GM12878 (cell line): Measurements from ENCODE around the gene NID1. TPM values are rescaled to one million over a fixed set of nuclear protein-coding genes. Genes with fewer than 3 reads are reported as not detected.

Experiments used
- ATAC-seq: fragments of 200-7000 bp; cut with Tn5 transposase; 3 replicates; pipeline ENCODE4 v1.9.1; 2020; ENCODE audit warnings: mild to moderate bottlenecking, moderate library complexity
- BruUV-seq: library from RNA; stranded (reverse); fragments of 400-500 nt; replicated peaks from 2 replicates; lab custom pipeline; 2021; lab: Mats Ljungman, UMichigan
- CTCF ChIA-PET: fragments of 300-600 bp; sonication (Branson Sonifier 250); formaldehyde crosslinking; extraction: SDS; loops from one replicate; lab custom pipeline; 2021; ENCODE audit warnings: inconsistent platforms; lab: Yijun Ruan, JAX
- POLR2A ChIA-PET: fragments of 350-600 bp; formaldehyde crosslinking; extraction: SDS; loops from one replicate; lab custom pipeline; 2021; ENCODE audit warnings: inconsistent platforms; lab: Charles Lee
- RAD21 ChIA-PET: fragments of 300-600 bp; sonication (Branson Sonifier 250); formaldehyde crosslinking; loops from one replicate; lab custom pipeline; 2023; ENCODE audit warnings: antibody characterized with exemption; ENCODE audit not compliant: unreplicated experiment; lab: Charles Lee
- SMC1A ChIA-PET: fragments of 300-600 bp; sonication (Branson Sonifier 250); formaldehyde crosslinking; loops from one replicate; lab custom pipeline; 2023; ENCODE audit not compliant: unreplicated experiment, uncharacterized antibody; lab: Charles Lee
- DNase-seq: peaks from one replicate; pipeline ENCODE4 v3.0.0-alpha.2; 2011; ENCODE audit warnings: low read depth, low spot score
- FAIRE-seq: peaks from 3 replicates; lab custom pipeline; 2011; peaks lifted over from hg19 to GRCh38; lab: Jason Lieb, UNC
- H2AFZ ChIP-seq: 2 replicates; pipeline ENCODE4 v1.6.0; 2011; ENCODE audit warnings: low read depth, low read length, control low read depth; ENCODE audit not compliant: control insufficient read depth
- H3K27ac ChIP-seq: 2 replicates; pipeline ENCODE4 v1.5.1; 2011; ENCODE audit warnings: control low read depth; ENCODE audit not compliant: control insufficient read depth, insufficient read depth
- H3K27me3 ChIP-seq, 2 experiments: replicated peaks in 1 of 2; 2 replicates each; pipeline versions ENCODE4 v1.6.0 to v1.6.1; 2011; ENCODE audit warnings: low read length in 1 of 2; ENCODE audit not compliant: control insufficient read depth in 2 of 2, insufficient read depth in 2 of 2
- H3K36me3 ChIP-seq, 2 experiments: 2 replicates each; pipeline ENCODE4 v1.5.1; 2011; ENCODE audit warnings: low read length in 1 of 2; ENCODE audit not compliant: control insufficient read depth in 2 of 2, insufficient read depth in 2 of 2
- H3K4me1 ChIP-seq: 2 replicates; pipeline ENCODE4 v1.6.1; 2011; ENCODE audit warnings: mild to moderate bottlenecking, low read length, moderate library complexity, mixed read lengths; ENCODE audit not compliant: control insufficient read depth, insufficient read depth
- H3K4me2 ChIP-seq: 2 replicates; pipeline ENCODE4 v1.6.0; 2011; ENCODE audit warnings: control low read depth; ENCODE audit not compliant: control insufficient read depth, insufficient read depth
- H3K4me3 ChIP-seq: fragments of 200-600 bp; sonication (generic); 2 replicates; pipeline ENCODE4 v1.5.1; 2016
- H3K79me2 ChIP-seq: 2 replicates; pipeline ENCODE4 v1.6.0; 2011; ENCODE audit warnings: low read length; ENCODE audit not compliant: control insufficient read depth, insufficient read depth
- H3K9ac ChIP-seq: 2 replicates; pipeline ENCODE4 v1.8.0; 2011; ENCODE audit warnings: low read length, control low read depth, mixed read lengths; ENCODE audit not compliant: control insufficient read depth, insufficient read depth
- H3K9me3 ChIP-seq: replicated peaks from 3 replicates; pipeline ENCODE4 v1.5.1; 2011; ENCODE audit warnings: mild to moderate bottlenecking, low read length; ENCODE audit not compliant: control insufficient read depth, insufficient read depth
- H4K20me1 ChIP-seq: 2 replicates; pipeline ENCODE4 v1.6.0; 2011; ENCODE audit not compliant: control insufficient read depth, insufficient read depth
- CHD4 ChIP-seq: fragments of 200-600 bp; sonication (generic); IDR thresholded peaks from 2 replicates; pipeline ENCODE4 v1.6.1; 2016; ENCODE audit warnings: mild to moderate bottlenecking
- FOS ChIP-seq: IDR thresholded peaks from 3 replicates; pipeline ENCODE4 v1.6.1; 2011; ENCODE audit warnings: borderline replicate concordance; ENCODE audit not compliant: insufficient read length; ENCODE audit errors: extremely low read depth
- IKZF1 ChIP-seq: fragments of 450-650 bp; conservative IDR thresholded peaks from 2 replicates; pipeline ENCODE4 v1.6.1; 2017; ENCODE audit warnings: antibody characterized with exemption, mild to moderate bottlenecking
- NFIC ChIP-seq: IDR thresholded peaks from 2 replicates; pipeline ENCODE4 v1.6.1; 2012; ENCODE audit warnings: low read depth, mild to moderate bottlenecking, inconsistent platforms, low read length, moderate library complexity
- NFYB ChIP-seq: IDR thresholded peaks from 2 replicates; pipeline ENCODE4 v1.6.1; 2011; ENCODE audit warnings: low read depth, mild to moderate bottlenecking, low read length, improper control_type of control experiment, moderate library complexity; ENCODE audit not compliant: insufficient read depth
- PML ChIP-seq: IDR thresholded peaks from 2 replicates; pipeline ENCODE4 v1.6.1; 2012; ENCODE audit warnings: low read length, inconsistent platforms
- POLR2AphosphoS2 ChIP-seq: IDR thresholded peaks from 2 replicates; pipeline ENCODE4 v1.6.1; 2011; ENCODE audit warnings: low read depth, mild to moderate bottlenecking, low read length, improper control_type of control experiment, moderate library complexity
- RFX5 ChIP-seq: IDR thresholded peaks from 2 replicates; pipeline ENCODE4 v1.6.1; 2011; ENCODE audit warnings: low read depth, low read length, improper control_type of control experiment
- WGBS: methylation state at CpG from one replicate; pipeline ENCODE4 v1.1.6; 2016; ENCODE audit warnings: low lambda C conversion rate; ENCODE audit not compliant: insufficient replicate concordance, insufficient coverage; ENCODE audit errors: missing lambda C conversion rate; 5-methylcytosine and 5-hydroxymethylcytosine counted together
- in situ Hi-C: fragments of 300-500 bp; cut with MboI; formaldehyde crosslinking; loops from 9 replicates; pipeline ENCODE4 v1.14.3; 2018; ENCODE audit warnings: mixed read lengths
- intact Hi-C: fragments of 100-400 bp; cut with micrococcal nuclease; formaldehyde crosslinking; loops from one replicate; pipeline ENCODE4 v1.14.2; 2022; ENCODE audit not compliant: unreplicated experiment
- polyA plus RNA-seq, 11 experiments: library from polyadenylated mRNA; depleted of rRNA in 4 of 11; unstranded in 6 of 11; stranded (reverse) in 5 of 11; fragments of >200 nt; fragmentation: Nextera tagmentation in 4 of 11; fragmentation: Illumina TruSeq in 1 of 11; extraction: Ambion mirVana in 4 of 11; extraction: Trizol in 1 of 11; gene quantifications; 1 replicate in 1 of 11; 2 replicates in 10 of 11; pipeline versions ENCODE4 v1.2.1 to v1.2.3, GENCODE V29; 2011 to 2016; ENCODE audit warnings: inconsistent platforms in 2 of 11, missing spikeins in 2 of 11, low read depth in 1 of 11
- total RNA-seq, 4 experiments: library from RNA; depleted of rRNA in 3 of 4; stranded (reverse); fragments of >200 nt in 3 of 4; fragmentation: Illumina TruSeq in 1 of 4; extraction: Trizol in 1 of 4; gene quantifications; 2 replicates each; pipeline versions ENCODE4 v1.2.1 to v1.2.3, GENCODE V29; 2013 to 2021
- TF ChIP-seq, protein P1 (sequence below): fragments of 450-650 bp; IDR thresholded peaks from 2 replicates; pipeline ENCODE4 v1.6.1; 2016; ENCODE audit warnings: mild to moderate bottlenecking
- TF ChIP-seq, protein P2 (sequence below): fragments of 450-650 bp; IDR thresholded peaks from 2 replicates; pipeline ENCODE4 v1.6.1; 2014; ENCODE audit warnings: mild to moderate bottlenecking
- TF ChIP-seq, protein P3 (sequence below): IDR thresholded peaks from 2 replicates; pipeline ENCODE4 v1.6.1; 2011; ENCODE audit warnings: low read depth, mild to moderate bottlenecking, low read length, moderate library complexity, borderline replicate concordance; ENCODE audit errors: extremely low read depth
- TF ChIP-seq, protein P4 (sequence below): IDR thresholded peaks from 2 replicates; pipeline ENCODE4 v1.6.1; 2012; ENCODE audit warnings: low read depth, low read length, improper control_type of control experiment

Gene NID1
- total and polyA plus RNA-seq, 10 of the 15 experiments (the other 5 are each of a cell fraction or from before 2014, with no cell fraction given): 4.2 to 25.7 (median 11.3) TPM

DNA sequence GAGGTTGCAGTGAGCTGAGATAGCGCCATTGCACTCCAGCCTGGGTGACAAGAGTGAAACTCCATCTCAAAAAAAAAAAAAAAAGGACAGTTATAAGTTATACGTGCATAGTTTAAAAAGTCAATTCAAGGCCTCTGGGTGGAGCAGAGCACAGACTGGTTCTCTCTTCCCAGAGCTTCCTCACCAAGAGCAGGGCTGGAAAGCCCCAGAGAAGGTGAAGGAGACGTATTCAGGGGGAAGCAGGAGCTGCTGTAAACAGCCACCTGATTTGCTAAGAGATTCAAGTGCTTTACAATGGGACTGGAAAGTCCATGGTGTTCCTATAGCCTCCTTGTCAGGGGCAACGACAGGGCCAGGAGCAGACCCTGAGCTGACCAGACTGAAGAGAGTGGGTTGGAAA lies 113.2 kb downstream of the NID1 start:
- BruUV-seq: no TSS peak
- H3K9ac ChIP-seq: no peak overlapping the region
- 0 out of 2 replicates have a peak overlapping the region, but pooled peaks have one; percentile 13 for H3K4me2 ChIP-seq

DNA sequence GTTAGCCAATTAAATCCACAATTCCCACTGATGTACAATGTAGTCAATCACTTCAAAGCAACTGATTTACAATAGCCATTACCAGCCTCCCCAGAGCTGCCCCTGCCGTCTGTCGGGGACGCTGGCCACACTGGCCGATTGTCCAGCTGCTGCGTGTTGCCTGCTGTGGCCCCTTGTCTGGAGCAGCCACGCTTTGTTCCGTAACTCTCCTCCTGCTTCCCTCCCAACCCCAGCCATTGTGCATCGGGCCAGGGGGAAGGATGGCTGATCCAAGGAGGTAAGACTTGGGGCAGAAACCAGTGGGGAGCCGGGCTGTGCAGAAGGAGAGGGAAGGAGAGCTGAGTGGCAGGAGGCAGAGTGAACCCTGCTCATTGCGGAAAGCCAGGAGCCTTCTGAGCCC lies 114.6 kb downstream of the NID1 start:
- Histone ChIP-seq H3K9me3 (no peaks in the 10 kb centered on the region; the same call in 2 of the 3 replicates), H3K4me3 (no peak overlapping the region), H3K4me1 (peaks cover 53% of the 10 kb centered on the region), H3K79me2 (no peaks in the 10 kb centered on the region), H2AFZ (no peak overlapping the region), H3K36me3 (no peaks in the 10 kb centered on the region), H3K27me3 (no peaks in the 10 kb centered on the region), H3K9ac (no peak overlapping the region), H4K20me1 (no peaks in the 10 kb centered on the region), H3K27ac (no peak overlapping the region), H3K4me2 (no peak overlapping the region)
- RAD21 ChIA-PET: interaction anchor here (0.5 to 1.3 kb wide), 4 partner anchors 22 to 161 kb away, joined by 3 to 4 read pairs (median 3); no protein-coding TSS in a partner anchor
- in situ Hi-C loops (no loop called here), intact Hi-C loops (loop anchor here (5.0 kb wide), 2 partner anchors 38 to 68 kb away; no protein-coding TSS in a partner anchor)
- FAIRE-seq (no peak), DNase-seq (no peak), ATAC-seq (no peak)
- BruUV-seq: no TSS peak
- 93% methylated on average over 10 of the region's 10 CpGs for WGBS
- POLR2A ChIA-PET: interaction anchor here (0.6 kb wide), 2 partner anchors 795 to 1374 kb away, joined by 3 read pairs; no protein-coding TSS in a partner anchor
- SMC1A ChIA-PET: interaction anchor here (1.4 to 13.9 kb wide), 5 partner anchors 12 to 85 kb away, joined by 3 to 131 read pairs (median 4); no protein-coding TSS in a partner anchor
- CTCF ChIA-PET: interaction anchor here (0.8 to 2.8 kb wide), 4 partner anchors 21 to 107 kb away, joined by 3 to 10 read pairs (median 8); no protein-coding TSS in a partner anchor
- no peak for TF ChIP-seq RFX5
- no peak for TF ChIP-seq FOS
- TF ChIP-seq NFIC: no peak
- TF ChIP-seq, protein P1, sequence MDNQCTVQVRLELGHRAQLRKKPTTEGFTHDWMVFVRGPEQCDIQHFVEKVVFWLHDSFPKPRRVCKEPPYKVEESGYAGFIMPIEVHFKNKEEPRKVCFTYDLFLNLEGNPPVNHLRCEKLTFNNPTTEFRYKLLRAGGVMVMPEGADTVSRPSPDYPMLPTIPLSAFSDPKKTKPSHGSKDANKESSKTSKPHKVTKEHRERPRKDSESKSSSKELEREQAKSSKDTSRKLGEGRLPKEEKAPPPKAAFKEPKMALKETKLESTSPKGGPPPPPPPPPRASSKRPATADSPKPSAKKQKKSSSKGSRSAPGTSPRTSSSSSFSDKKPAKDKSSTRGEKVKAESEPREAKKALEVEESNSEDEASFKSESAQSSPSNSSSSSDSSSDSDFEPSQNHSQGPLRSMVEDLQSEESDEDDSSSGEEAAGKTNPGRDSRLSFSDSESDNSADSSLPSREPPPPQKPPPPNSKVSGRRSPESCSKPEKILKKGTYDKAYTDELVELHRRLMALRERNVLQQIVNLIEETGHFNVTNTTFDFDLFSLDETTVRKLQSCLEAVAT: no peak
- TF ChIP-seq, protein P2, sequence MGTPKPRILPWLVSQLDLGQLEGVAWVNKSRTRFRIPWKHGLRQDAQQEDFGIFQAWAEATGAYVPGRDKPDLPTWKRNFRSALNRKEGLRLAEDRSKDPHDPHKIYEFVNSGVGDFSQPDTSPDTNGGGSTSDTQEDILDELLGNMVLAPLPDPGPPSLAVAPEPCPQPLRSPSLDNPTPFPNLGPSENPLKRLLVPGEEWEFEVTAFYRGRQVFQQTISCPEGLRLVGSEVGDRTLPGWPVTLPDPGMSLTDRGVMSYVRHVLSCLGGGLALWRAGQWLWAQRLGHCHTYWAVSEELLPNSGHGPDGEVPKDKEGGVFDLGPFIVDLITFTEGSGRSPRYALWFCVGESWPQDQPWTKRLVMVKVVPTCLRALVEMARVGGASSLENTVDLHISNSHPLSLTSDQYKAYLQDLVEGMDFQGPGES: no peak
- TF ChIP-seq, protein P3, sequence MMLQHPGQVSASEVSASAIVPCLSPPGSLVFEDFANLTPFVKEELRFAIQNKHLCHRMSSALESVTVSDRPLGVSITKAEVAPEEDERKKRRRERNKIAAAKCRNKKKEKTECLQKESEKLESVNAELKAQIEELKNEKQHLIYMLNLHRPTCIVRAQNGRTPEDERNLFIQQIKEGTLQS: no peak
- TF ChIP-seq, protein P4, sequence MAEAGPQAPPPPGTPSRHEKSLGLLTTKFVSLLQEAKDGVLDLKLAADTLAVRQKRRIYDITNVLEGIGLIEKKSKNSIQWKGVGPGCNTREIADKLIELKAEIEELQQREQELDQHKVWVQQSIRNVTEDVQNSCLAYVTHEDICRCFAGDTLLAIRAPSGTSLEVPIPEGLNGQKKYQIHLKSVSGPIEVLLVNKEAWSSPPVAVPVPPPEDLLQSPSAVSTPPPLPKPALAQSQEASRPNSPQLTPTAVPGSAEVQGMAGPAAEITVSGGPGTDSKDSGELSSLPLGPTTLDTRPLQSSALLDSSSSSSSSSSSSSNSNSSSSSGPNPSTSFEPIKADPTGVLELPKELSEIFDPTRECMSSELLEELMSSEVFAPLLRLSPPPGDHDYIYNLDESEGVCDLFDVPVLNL: no peak
- TF ChIP-seq PML: no peak
- TF ChIP-seq POLR2AphosphoS2: no peak

More for the DNA sequence above, 113.2 kb downstream of the NID1 start:
- in situ Hi-C loops (no loop called here), intact Hi-C loops (loop anchor here (2.0 to 5.0 kb wide), 3 partner anchors 39 to 85 kb away; partner anchors contain the start of gene LYST)
- SMC1A ChIA-PET: interaction anchor here (1.2 to 13.9 kb wide), 10 partner anchors 12 to 168 kb away, joined by 3 to 131 read pairs (median 4); no protein-coding TSS in a partner anchor
- Histone ChIP-seq H4K20me1 (no peaks in the 10 kb centered on the region), H3K36me3 (no peaks in the 10 kb centered on the region), H3K27ac (peak overlapping the region; percentile 38; the same call in 1 of the 2 replicates), H3K27me3 (no peaks in the 10 kb centered on the region), H3K4me1 (peaks cover 43% of the 10 kb centered on the region), H3K4me3 (no peak overlapping the region), H3K79me2 (no peaks in the 10 kb centered on the region), H2AFZ (no peak overlapping the region), H3K9me3 (no peaks in the 10 kb centered on the region; the same call in 2 of the 3 replicates)
- 67% methylated on average over 3 of the region's 4 CpGs for WGBS
- RAD21 ChIA-PET: interaction anchor here (0.6 to 1.3 kb wide), 4 partner anchors 13 to 109 kb away, joined by 3 read pairs; no protein-coding TSS in a partner anchor
- no peak for FAIRE-seq
- no peak for DNase-seq
- ATAC-seq: no peak
- POLR2A ChIA-PET: interaction anchor here (0.6 to 1.3 kb wide), 5 partner anchors 17 to 510 kb away, joined by 3 to 6 read pairs (median 4); no protein-coding TSS in a partner anchor
- CTCF ChIA-PET: interaction anchor here (0.8 to 2.8 kb wide), 4 partner anchors 20 to 108 kb away, joined by 3 to 10 read pairs (median 8); no protein-coding TSS in a partner anchor
- TF ChIP-seq FOS: no peak
- no peak for TF ChIP-seq IKZF1
- no peak for TF ChIP-seq NFYB
- TF ChIP-seq CHD4: no peak
- TF ChIP-seq, all 136 proteins: peak for 0
